ENCODE data around the gene KDSR. TPM values are rescaled to one million over a fixed set of nuclear protein-coding genes. Genes with fewer than 3 reads are reported as not detected.

The KDSR gene
- total RNA-seq, 1 donor from 2014 or later: 11.3 TPM

DNA sequence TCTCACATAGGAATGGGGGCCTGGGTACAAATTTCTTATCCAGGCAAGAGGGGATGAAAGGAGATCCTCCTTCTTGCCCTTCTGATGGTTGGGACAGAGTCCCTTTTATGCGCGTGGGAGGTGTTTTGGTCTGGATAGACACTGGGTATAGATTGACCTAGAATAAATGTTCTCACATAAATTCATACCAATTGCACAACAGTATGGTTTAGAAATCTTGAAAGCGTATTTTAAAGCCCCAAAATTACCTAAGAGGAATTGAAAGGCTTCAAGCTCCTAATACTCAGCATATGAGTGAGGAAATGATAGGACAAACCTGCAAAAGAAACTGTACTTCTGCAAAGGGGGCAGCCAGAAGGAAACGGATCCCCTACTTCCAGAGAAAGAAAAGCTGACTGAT, 44.8 kb downstream of the KDSR start:
- DNase-seq (ENCODE audit: low read depth in 2 of 2): no peak

DNA sequence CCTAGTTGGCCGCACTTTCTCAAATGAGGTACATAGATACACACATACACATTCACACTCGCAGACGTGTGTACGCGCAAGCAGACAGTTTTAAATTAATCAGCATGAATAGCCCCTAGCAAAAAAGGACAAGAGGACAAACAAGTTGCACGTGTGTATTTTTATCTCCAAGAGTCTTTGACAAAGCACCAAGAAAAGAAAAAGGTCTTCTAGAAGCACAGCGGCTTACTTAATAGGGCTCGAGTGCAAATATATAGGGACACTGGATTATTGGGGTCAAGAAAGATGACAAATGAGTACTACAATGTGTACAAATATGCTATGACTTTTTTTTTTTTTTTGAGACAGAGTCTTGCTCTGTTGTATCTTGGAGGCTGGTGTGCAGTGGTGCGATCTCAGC, 45.7 kb downstream of the KDSR start:
- no peak for DNase-seq (ENCODE audit: low read depth in 2 of 2)

DNA sequence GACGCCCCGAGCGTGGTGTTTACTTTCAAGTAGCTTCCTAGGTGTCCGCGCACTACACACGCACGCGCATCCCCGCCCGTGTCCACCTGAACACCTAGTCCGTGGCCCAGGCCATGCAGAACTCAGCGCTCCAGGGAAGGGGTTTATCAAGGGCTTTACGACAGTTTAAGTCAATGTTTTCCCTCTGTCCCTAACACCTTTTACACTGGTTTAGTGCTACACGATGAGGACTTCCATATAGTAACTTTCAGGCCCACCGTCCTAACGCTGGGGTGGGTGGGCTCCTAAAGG, 46.1 kb downstream of the KDSR start:
- no peak for DNase-seq (ENCODE audit: low read depth in 2 of 2)

DNA sequence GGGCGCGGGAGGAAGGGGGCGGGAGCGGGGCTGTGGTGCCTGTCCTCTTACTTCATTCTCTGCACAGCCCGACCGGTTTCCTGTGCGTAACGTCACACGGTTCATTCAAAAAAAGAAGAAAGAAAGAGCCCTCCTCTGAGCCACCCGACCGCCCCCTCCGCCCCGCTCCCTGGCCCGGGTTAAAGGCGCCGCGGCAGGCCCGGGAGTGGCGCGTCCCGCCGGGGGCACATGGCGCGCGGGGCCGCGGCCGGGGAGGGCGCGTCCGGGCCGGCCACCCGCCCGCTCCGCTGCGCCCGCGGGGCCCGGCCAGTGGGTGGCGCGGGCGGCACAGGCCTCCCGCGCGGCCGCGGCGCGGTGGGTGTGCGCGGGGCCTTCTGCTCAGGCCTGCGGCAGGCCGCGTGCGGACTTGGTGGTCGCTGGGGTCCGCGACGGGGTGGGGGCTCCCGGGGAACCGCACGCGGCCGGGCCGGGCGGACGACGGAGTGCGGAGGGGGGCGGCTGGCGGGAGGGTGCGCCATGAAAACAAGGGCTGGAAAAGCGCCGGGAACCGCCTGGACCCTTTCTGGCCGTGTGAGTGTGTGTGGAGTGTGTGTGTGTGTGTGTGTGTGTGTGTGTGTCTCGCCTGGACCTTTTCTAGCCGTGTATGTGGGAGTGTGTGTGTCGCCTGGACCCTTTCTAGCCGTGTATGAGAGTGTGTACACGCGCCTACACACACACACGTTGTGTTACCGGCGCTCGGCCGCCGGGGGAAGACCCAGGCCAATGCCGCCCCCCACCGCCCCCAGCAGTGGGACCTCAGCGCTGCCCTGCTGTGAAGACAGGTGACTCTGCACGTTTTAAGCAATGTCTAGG, 46.7 kb downstream of the KDSR start:
- DNase-seq (ENCODE audit: low read depth in 2 of 2): peak; percentile 66 to 85

DNA sequence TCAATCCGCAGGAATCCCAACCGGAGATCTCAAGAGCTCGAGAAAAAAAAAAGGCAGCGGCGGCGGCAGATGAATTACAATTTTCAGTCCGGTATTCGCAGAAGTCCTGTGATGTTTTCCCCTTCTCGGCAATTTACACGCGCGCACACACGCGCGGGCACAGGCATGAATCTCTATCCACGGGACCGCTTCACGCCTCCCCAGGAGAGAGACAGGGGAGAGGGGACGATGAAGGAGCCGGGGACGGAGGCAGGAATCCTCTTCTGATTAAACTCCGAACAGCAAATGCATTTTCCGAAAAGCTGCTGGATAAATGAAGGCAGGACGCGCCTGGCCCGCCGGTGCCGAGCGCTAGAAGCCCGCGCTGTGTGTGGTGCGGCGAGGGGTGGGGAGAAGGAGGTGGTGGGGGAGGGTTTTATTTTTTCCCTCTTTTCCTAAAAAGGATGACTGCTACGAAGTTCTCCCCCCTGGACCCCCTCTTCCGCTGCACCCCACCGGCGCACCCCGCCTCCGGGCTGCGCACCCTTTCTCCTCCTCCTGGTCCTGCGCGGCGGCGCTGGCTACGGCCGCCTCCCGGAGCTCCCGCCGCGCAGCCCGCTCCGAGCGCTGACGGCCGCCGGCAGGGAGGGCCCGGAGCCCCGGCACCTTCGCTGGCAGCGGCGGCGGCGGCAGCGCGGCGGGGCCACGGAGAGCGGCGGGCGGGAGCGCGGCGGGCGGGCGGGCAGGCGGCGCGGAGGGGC, 47.5 kb downstream of the KDSR start, which contains the start of gene BCL2:
BCL2 (minus strand) TSS at position 387 of the 740 bp plus-strand sequence.
- peak in 1 of 2 donors; percentile 34 for DNase-seq (ENCODE audit: low read depth in 2 of 2)

DNA sequence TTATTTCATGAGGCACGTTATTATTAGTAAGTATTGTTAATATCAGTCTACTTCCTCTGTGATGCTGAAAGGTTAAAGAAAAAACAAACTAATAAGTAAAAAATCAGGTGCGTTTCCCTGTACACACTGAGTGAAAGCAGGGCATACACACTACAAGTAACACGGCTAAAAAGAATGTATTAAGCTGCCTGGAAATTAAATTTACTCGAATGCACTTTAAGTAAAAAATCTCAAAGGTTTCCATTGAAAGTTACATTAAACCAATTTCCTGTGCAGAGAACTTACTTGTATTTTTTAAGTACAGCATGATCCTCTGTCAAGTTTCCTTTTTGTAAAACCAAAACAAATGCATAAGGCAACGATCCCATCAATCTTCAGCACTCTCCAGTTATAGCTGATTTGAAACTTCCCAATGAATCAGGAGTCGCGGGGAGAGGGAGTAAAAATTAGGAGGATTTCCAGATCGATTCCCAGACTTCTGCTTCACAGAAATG, 48.1 kb downstream of the KDSR start:
- DNase-seq (ENCODE audit: low read depth in 2 of 2): no peak

DNA sequence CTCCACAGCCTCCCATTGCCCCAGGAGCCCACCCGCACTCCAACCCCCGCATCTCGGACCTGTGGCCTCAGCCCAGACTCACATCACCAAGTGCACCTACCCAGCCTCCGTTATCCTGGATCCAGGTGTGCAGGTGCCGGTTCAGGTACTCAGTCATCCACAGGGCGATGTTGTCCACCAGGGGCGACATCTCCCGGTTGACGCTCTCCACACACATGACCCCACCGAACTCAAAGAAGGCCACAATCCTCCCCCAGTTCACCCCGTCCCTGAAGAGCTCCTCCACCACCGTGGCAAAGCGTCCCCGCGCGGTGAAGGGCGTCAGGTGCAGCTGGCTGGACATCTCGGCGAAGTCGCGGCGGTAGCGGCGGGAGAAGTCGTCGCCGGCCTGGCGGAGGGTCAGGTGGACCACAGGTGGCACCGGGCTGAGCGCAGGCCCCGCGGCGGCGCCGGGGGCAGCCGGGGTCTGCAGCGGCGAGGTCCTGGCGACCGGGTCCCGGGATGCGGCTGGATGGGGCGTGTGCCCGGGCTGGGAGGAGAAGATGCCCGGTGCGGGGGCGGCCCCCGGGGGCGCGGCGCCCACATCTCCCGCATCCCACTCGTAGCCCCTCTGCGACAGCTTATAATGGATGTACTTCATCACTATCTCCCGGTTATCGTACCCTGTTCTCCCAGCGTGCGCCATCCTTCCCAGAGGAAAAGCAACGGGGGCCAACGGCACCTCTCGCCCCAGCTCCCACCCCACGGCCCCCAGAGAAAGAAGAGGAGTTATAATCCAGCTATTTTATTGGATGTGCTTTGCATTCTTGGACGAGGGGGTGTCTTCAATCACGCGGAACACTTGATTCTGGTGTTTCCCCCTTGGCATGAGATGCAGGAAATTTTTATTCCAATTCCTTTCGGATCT, 48.8 kb downstream of the KDSR start:
- DNase-seq (ENCODE audit: low read depth in 2 of 2): peak in 1 of 2 donors; percentile 5

DNA sequence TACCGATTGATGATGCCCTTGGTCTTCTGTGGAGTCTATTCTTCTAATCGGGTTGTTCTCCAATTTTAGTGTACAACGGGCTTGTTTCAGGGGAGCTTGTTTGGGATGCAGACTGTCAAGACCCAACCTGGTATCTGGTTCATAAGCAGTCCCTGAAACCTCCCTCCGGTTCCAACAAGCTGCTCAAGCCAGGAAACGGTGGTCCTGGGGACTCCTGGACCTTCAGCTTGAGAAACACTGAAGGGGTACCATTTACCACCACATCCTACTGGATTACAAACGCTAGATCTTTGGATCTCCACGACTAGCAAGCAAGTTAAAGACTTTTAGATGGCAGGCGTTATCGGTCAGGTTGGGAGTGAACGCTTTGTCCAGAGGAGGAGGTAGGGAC, 49.5 kb downstream of the KDSR start:
- no peak for DNase-seq (ENCODE audit: low read depth in 2 of 2)

DNA sequence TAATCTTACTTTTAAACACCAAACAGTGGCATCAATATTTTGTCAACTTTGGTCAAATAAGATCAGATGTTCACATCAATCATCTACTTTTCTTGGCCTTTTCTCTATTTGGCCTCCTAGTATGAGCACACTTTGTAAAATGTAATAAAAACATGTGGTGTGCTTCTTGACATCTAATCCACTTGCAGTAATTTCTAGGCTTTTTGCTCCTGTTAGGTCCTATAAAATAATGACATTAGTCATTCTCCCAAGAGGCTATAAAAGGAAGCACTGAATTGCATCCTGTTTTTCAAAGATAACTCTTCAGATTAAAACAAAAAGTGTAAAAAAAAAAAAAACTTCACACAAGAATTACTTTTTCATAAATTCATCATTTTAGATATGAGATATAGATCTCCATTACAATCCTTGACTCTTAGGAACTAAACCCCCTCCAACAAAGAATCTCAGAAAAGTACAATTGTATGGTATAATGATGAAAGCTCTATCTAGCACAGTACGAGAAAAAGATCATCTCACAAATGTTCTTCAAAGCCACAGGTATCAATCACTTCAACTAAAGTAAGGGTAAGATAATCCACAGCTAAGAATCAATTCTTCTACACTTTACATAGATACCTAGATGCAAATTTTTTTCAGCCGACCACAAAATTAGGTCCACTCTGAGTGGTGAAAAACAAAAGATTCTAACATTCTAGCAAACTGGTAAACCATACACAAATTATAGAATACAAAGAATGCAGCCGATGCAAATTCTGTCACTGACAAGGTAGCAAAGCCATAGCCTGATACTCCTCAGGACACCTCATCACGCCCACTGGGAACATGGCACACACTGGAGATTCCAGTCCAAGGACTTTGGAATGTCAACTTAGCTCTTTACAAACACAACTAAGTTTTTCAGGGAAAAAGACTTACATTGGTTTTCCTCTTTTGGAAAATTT, 50.1 kb downstream of the KDSR start:
- DNase-seq (ENCODE audit: low read depth in 2 of 2): no peak

DNA sequence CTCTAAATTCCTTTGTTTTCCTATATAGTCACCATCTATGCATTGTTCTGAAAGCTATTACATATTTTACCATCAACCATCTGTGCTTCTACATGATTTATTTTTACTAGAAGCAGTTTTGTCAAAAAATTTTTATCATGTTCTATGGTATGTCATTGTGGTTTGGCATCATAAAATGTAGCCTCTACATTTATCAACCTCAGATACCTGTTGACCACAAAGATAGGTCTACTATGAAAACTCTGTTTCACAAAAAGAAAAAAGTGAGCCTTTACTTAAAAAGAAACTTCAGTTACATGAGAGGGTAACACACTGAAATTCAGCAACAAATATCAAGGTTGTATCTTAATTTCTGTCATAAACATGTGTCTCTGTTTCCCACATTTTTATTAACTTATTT, 51.1 kb downstream of the KDSR start:
- DNase-seq (ENCODE audit: low read depth in 2 of 2): no peak

DNA sequence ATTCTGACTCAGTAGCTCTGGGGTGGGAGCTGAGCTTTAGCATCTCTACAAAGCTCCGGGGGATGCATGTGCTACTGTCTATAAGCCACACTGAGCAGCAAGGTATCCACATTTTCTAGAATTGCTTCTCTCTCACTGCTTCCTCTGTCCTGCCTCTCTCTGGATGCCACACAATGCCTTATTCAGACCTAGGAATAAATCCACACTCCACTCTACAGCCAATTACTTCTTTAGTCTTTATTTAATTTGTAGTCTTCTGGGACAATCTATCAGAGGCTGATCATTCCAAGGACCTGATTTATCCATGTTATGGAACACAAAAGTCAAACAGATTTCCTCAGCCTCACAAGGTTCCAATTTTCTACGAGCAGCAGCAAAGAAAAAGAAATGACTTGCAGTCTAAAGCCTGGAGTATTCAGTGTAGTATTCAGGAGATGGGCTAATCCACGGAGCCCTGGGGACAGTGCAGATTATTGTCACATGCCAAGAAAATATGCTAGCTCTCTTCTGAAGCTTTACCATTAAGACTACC, 51.8 kb downstream of the KDSR start:
- DNase-seq (ENCODE audit: low read depth in 2 of 2): no peak

DNA sequence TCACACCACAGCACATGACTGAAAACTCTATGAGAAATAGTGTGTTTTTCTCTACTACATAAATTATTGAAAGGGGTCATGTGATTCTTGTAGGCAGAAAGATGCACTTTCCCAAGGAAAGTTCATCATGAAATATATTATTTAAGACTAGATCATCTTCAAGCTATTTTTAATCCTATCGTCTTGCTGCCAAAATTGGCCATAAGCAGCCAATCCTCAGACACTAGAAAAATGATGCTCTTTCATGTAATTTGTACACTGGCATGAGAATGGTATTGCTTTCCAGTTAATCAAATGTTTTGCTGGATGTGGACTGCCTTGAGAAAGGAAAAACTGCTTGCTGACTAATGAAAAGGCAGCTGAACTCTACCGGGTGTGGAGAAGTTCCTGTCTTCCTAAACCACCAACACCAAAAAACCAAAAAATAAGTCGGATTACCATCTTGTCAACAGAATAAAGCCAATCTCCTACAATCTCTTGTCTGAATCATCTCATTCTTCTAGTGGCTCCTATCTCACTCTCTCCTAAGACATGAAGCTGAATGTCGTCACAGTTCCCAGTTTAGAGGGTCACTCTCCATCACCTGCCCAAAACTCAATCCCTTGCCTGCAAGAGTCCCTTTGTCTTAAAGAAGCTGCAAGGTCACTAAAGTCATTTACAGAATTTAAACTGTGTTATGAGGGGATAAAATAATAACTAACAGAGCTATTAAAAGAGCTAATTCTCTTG, 52.8 kb downstream of the KDSR start:
- DNase-seq (ENCODE audit: low read depth in 2 of 2): no peak

DNA sequence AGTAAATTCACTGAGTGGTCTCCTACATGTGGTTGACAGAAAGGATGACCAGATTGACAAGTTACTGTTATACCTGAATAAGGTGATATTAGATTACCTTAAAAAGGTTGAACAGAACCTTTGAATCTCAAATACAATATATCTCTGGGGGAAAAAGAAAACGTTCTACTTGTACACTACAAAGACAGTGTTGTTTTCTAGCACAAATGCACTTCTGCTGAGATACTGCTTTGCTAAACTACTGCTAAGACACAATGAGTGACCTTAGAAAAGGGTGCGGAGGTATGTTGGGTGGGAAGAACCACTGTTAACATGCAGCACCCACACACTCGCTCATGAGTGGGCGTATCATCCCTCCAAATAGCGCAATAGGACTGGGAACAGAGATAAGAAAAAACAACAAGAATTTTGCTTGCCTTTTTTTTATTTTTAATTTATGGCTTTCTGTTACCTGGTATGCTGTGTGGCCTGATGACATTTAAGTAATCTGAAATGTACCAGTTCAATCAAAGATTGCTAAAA, 53.5 kb downstream of the KDSR start:
- no peak for DNase-seq (ENCODE audit: low read depth in 2 of 2)

DNA sequence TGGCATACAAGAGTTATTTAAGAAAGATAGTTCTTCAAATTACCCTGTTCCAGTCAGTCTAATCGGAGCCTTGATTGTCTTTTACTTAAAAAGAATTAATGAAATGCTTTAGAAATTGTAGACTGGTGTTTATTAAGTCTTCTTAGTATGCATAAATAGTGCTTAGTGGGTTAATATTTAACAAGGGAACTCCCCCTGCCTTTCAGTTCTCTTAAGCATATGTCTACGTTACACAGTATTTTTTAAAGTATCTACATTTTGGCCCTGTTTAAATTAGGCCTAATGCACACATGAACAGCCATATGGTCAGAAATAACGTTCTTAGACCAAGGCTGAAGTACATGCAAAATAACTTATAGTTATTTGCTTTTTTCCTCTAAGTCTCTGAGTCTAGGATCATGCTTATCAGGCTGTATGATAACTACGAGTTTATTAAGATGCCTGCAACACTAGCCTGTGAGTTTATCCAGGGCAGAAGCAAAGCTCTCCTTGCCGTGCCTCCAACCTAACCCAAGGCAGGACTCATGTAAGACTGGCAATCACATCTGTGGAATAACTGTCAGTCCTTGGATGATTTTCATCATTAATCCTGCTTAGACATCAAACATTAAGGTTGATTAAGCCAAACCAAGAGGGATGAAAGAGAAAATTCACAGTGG, 54.1 kb downstream of the KDSR start:
- no peak for DNase-seq (ENCODE audit: low read depth in 2 of 2)

DNA sequence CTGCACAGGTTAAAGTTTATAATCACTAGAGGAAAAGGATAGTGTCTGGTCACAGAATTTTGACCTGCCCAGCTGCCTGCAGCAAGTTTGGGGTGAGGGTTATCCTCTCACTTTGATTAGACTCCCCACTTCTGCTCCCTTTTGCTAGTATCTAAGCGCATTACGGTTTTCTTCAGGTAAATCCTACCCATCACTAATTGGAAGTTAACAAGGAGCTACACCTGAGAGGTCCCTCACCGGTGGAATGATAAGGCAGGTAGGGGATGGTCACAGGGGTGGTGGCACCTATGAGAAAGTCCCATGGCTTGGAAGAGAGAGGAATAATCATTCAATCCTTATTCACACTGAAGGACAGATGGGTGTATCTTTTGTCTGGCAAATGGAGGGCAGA, 55.0 kb downstream of the KDSR start:
- no peak for DNase-seq (ENCODE audit: low read depth in 2 of 2)

DNA sequence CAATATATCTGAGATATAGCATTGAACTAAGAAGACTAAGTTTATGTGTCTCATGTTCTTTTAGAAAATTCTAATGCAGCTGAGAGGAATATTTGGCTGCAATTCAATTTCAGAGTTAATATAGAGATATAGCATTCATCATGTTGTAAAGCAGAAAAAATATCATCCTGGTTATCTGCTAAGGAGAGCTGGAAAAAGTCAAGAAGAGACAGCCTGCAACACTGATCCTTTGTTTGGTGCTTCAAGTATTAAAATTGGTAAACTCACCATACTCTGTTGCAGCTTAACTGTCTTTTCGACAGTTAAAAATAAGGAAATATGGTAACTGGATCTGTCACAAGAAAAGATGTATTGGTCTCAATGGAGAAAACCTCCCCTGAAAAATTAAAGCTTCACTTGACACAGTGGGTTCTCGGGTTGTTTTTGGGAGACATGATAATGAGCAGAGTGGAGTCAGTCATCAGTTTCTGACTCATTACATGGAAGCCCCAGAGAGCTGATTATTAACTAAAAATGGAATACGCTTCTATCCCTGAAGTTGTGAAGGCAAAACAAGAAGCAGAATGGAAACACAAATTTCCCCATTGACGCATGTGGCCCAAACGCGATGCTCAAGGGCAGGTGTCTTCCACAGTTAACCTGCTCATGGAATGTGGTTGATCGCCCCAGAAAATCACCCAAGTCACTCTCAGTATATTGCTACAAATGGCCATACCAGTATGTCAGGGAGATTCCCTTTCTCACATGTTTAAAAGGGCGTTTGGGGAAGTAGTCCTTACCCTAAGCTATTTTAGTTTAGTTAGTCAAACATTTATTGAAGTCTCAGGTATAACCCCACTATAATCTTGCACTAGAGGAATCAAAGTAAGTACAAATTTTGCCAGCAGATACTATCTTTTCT, 55.6 kb downstream of the KDSR start:
- no peak for DNase-seq (ENCODE audit: low read depth in 2 of 2)

DNA sequence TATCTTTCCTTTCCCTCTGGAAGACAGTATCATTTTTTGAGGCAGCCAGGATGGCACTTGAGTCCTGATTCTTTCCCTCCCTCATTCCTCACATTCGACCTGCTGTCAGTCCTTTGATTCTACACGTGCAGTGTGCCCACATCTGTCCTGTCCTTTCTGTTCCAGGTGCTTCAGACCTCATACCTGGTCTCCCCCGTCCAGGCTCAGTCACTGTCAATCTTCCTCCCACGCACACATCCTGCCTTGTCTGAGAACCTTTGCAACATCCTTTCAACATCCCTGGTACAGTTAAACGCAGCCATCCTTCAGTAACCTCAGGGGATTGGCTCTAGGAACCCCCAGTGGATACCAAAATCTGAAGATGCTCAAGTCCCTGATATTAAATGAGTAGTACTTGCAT, 57.6 kb downstream of the KDSR start:
- no peak for DNase-seq (ENCODE audit: low read depth in 2 of 2)
